Calu3 (cell line): ENCODE data around the gene ADAM8. TPM values are rescaled to one million over a fixed set of nuclear protein-coding genes. Genes with fewer than 3 reads are reported as not detected.
A peak's percentile ranks its signal among the peaks of the same experiment; 100 is the strongest.

Experiments
- BruUV-seq: library from RNA; stranded (reverse); fragments of 400-500 nt; replicated peaks from 2 replicates; lab custom pipeline; 2021; lab: Mats Ljungman, UMichigan
- CTCF ChIA-PET: fragments of 300-600 bp; sonication (Branson Sonifier 250); formaldehyde crosslinking; loops from one replicate; lab custom pipeline; 2022; ENCODE audit warnings: antibody characterized with exemption; lab: Charles Lee
- DNase-seq: peaks from one replicate; pipeline ENCODE4 v3.0.0; 2022
- H3K27ac Mint-ChIP-seq: one replicate; pipeline ENCODE4 v1.8.0; 2022; ENCODE audit warnings: mixed read lengths; ENCODE audit not compliant: unreplicated experiment
- H3K27me3 Mint-ChIP-seq: one replicate; pipeline ENCODE4 v1.8.0; 2022; ENCODE audit warnings: mixed read lengths; ENCODE audit not compliant: unreplicated experiment
- H3K36me3 Mint-ChIP-seq: one replicate; pipeline ENCODE4 v1.8.0; 2022; ENCODE audit warnings: mild to moderate bottlenecking, moderate library complexity, mixed read lengths; ENCODE audit not compliant: insufficient read depth, unreplicated experiment
- H3K4me1 Mint-ChIP-seq: one replicate; pipeline ENCODE4 v1.8.0; 2022; ENCODE audit warnings: mild to moderate bottlenecking, low read depth, mixed read lengths; ENCODE audit not compliant: unreplicated experiment
- H3K4me3 Mint-ChIP-seq: one replicate; pipeline ENCODE4 v1.8.0; 2022; ENCODE audit warnings: mild to moderate bottlenecking, low read depth, moderate library complexity, mixed read lengths; ENCODE audit not compliant: unreplicated experiment
- H3K9me3 Mint-ChIP-seq: one replicate; pipeline ENCODE4 v1.8.0; 2022; ENCODE audit warnings: low read depth, mixed read lengths; ENCODE audit not compliant: unreplicated experiment
- intact Hi-C: fragments of 100-400 bp; cut with micrococcal nuclease; formaldehyde crosslinking; loops from one replicate; pipeline ENCODE4 v1.10.0; 2022; ENCODE audit not compliant: unreplicated experiment
- total RNA-seq: library from RNA; stranded (reverse); gene quantifications from 2 replicates; pipeline ENCODE4 v1.2.3, GENCODE V29; 2022
- TF ChIP-seq, protein P1 (sequence below): fragments of 200-600 bp; IDR thresholded peaks from one replicate; pipeline ENCODE4 v1.8.0; 2022; ENCODE audit warnings: antibody characterized with exemption; ENCODE audit not compliant: unreplicated experiment

ADAM8 gene
- total RNA-seq, 1 experiment from 2014 or later, result 40.4 TPM

DNA sequence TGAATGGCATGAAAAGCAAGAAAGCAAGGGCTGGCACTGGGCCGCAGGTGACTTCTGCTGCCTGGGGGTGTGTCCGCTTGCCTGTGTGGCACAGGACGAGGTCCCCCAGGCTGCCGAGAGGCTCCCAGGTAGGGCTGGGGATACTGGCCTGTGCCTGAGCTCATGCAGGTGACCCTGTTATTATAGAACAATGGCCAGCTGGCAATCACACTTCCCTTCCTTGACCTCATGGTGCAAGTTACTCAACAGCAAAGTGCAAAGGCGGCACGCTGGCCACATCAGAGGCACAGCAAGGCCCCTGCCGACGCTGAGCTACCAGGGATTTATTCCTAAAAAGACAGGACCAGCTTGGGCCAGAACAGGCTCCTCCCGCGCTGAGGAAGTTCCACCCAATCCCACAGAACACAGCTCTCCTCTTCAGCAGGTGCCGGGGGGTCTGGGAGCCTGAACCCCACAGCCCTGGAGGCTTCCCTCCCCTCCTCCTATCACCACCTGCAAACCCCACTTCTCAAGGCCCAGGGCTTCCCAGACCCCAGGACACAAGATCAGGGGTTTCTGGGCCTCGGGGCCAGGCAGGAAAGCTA is 1.4 kb upstream of the ADAM8 start:
- CTCF ChIA-PET, result no interaction called here
- no peak for DNase-seq
- no peak overlapping the region for H3K27ac Mint-ChIP-seq
- BruUV-seq, result no TSS peak
- intact Hi-C loops, result no loop called here
- TF ChIP-seq, protein P1, sequence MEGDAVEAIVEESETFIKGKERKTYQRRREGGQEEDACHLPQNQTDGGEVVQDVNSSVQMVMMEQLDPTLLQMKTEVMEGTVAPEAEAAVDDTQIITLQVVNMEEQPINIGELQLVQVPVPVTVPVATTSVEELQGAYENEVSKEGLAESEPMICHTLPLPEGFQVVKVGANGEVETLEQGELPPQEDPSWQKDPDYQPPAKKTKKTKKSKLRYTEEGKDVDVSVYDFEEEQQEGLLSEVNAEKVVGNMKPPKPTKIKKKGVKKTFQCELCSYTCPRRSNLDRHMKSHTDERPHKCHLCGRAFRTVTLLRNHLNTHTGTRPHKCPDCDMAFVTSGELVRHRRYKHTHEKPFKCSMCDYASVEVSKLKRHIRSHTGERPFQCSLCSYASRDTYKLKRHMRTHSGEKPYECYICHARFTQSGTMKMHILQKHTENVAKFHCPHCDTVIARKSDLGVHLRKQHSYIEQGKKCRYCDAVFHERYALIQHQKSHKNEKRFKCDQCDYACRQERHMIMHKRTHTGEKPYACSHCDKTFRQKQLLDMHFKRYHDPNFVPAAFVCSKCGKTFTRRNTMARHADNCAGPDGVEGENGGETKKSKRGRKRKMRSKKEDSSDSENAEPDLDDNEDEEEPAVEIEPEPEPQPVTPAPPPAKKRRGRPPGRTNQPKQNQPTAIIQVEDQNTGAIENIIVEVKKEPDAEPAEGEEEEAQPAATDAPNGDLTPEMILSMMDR, result no peak
- H3K36me3 Mint-ChIP-seq, result peaks cover 28% of the 10 kb centered on the region
- no peaks in the 10 kb centered on the region for H3K27me3 Mint-ChIP-seq
- H3K9me3 Mint-ChIP-seq, result no peaks in the 10 kb centered on the region
- H3K4me3 Mint-ChIP-seq, result peak overlapping the region; percentile 44
- peaks cover 10% of the 10 kb centered on the region for H3K4me1 Mint-ChIP-seq

GRCh38 chr10:133277277-133277992 is 767 bp upstream of the ADAM8 start:
- no TSS peak for BruUV-seq
- intact Hi-C loops, result no loop called here
- no peak for DNase-seq
- no peak overlapping the region for H3K4me3 Mint-ChIP-seq
- TF ChIP-seq, protein P1, result no peak
- no peak overlapping the region for H3K27ac Mint-ChIP-seq
- H3K9me3 Mint-ChIP-seq, result no peaks in the 10 kb centered on the region
- H3K36me3 Mint-ChIP-seq, result peaks cover 29% of the 10 kb centered on the region
- CTCF ChIA-PET, result no interaction called here
- H3K4me1 Mint-ChIP-seq, result peaks cover 10% of the 10 kb centered on the region
- H3K27me3 Mint-ChIP-seq, result no peaks in the 10 kb centered on the region

- H3K27me3 Mint-ChIP-seq, result no peaks in the 10 kb centered on the region
- H3K27ac Mint-ChIP-seq, result no peak overlapping the region
- TF ChIP-seq, protein P1, result no peak
- H3K36me3 Mint-ChIP-seq, result peaks cover 34% of the 10 kb centered on the region
- H3K9me3 Mint-ChIP-seq, result no peaks in the 10 kb centered on the region
- H3K4me3 Mint-ChIP-seq, result peak overlapping the region; percentile 64
- CTCF ChIA-PET, result interaction anchor here (2.1 kb wide), 1 partner anchor 19 kb away, joined by 7 read pairs; no protein-coding TSS in a partner anchor
- peaks cover 10% of the 10 kb centered on the region for H3K4me1 Mint-ChIP-seq
- BruUV-seq, result no TSS peak
- no peak for DNase-seq
- intact Hi-C loops, result no loop called here
Observed at GRCh38 chr10:133276100-133276434, 601 bp downstream of the ADAM8 start.

DNA sequence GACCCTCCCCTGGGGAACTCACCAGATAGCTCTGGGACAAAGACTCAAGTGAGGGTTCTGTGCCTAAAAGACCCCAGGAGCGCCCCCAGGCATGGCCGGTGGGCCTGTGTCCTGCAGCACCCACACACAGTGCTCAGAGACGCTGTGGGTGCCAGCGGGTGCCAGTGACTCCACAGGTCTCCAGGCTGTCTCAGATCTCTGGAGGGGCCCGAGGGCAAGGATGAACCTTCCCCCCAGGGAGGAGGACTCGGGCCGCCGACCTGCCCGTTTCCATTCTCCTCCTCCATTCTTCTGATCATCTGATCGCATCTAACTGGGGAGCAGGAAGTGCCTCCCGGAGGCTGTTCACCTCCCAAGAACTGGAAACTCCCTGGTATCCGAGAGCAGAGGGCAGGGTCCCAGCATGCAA is 980 bp downstream of the ADAM8 start:
- H3K4me1 Mint-ChIP-seq, result peaks cover 10% of the 10 kb centered on the region
- peak; percentile 53 for DNase-seq
- CTCF ChIA-PET, result interaction anchor here (2.1 kb wide), 1 partner anchor 18 kb away, joined by 7 read pairs; no protein-coding TSS in a partner anchor
- no peak overlapping the region for H3K27ac Mint-ChIP-seq
- TSS peak; percentile 76 for BruUV-seq
- TF ChIP-seq, protein P1, result no peak
- no peaks in the 10 kb centered on the region for H3K27me3 Mint-ChIP-seq
- H3K36me3 Mint-ChIP-seq, result peaks cover 34% of the 10 kb centered on the region
- H3K9me3 Mint-ChIP-seq, result no peaks in the 10 kb centered on the region
- peak overlapping the region; percentile 64 for H3K4me3 Mint-ChIP-seq
- intact Hi-C loops, result no loop called here
